A673 (cell line): ENCODE measurements around the gene PEX5. TPM values are rescaled to one million over a fixed set of nuclear protein-coding genes. Genes with fewer than 3 reads are reported as not detected.
"Not testable (repeated sequence)": the region's sequence is repeated elsewhere in the genome, so short reads cannot be mapped to it uniquely, and the experiment has no call there.

Experiments used
- BruUV-seq: library from RNA; stranded (reverse); fragments of 400-500 nt; replicated peaks from 2 replicates; lab custom pipeline; 2021; lab: Mats Ljungman, UMichigan
- CTCF ChIA-PET: fragments of 300-600 bp; sonication (Branson Sonifier 250); formaldehyde crosslinking; loops from one replicate; lab custom pipeline; 2022; ENCODE audit warnings: antibody characterized with exemption; lab: Charles Lee
- POLR2A ChIA-PET: fragments of 300-600 bp; sonication (Branson Sonifier 250); formaldehyde crosslinking; loops from one replicate; lab custom pipeline; 2022; ENCODE audit warnings: antibody characterized with exemption; ENCODE audit not compliant: low non-redundant PET; lab: Charles Lee
- DNase-seq: peaks from one replicate; pipeline ENCODE4 v3.0.0-alpha.2; 2015; ENCODE audit warnings: low spot score
- H3K27ac ChIP-seq: fragments of 200-600 bp; sonication (generic); 2 replicates; pipeline ENCODE4 v1.5.1; 2016; ENCODE audit warnings: mixed run types, low read depth, mild to moderate bottlenecking, mixed read lengths, antibody characterized with exemption, low read length; ENCODE audit not compliant: poor library complexity, severe bottlenecking
- H3K27me3 ChIP-seq: fragments of 200-600 bp; sonication (generic); replicated peaks from 2 replicates; pipeline ENCODE4 v1.6.1; 2017; ENCODE audit warnings: mixed run types, low read depth, mild to moderate bottlenecking, mixed read lengths, antibody characterized with exemption, low read length; ENCODE audit not compliant: insufficient read depth, poor library complexity
- H3K36me3 ChIP-seq: fragments of 200-600 bp; sonication (generic); 2 replicates; pipeline ENCODE4 v1.6.1; 2016; ENCODE audit warnings: mixed run types, mild to moderate bottlenecking, mixed read lengths, antibody characterized with exemption, low read length; ENCODE audit not compliant: insufficient read depth, poor library complexity, severe bottlenecking
- H3K4me1 ChIP-seq: fragments of 200-600 bp; sonication (generic); 2 replicates; pipeline ENCODE4 v1.6.1; 2017; ENCODE audit warnings: mixed run types, mild to moderate bottlenecking, mixed read lengths, antibody characterized with exemption, low read length; ENCODE audit not compliant: insufficient read depth, poor library complexity, severe bottlenecking
- H3K4me3 ChIP-seq: fragments of 200-600 bp; sonication (generic); 2 replicates; pipeline ENCODE4 v1.5.1; 2016; ENCODE audit warnings: low read depth, mixed run types, mild to moderate bottlenecking, mixed read lengths, low read length; ENCODE audit not compliant: poor library complexity, severe bottlenecking
- H3K9me3 ChIP-seq: fragments of 200-600 bp; sonication (generic); 2 replicates; pipeline ENCODE4 v1.6.1; 2016; ENCODE audit warnings: mixed run types, low read depth, mild to moderate bottlenecking, mixed read lengths, antibody characterized with exemption, low read length; ENCODE audit not compliant: poor library complexity, severe bottlenecking
- CTCF ChIP-seq: fragments of 300-800, 200-600 bp; sonication (generic); conservative IDR thresholded peaks from 2 replicates; pipeline ENCODE4 v1.5.1; 2017; ENCODE audit warnings: low read depth, mild to moderate bottlenecking, antibody characterized with exemption, low read length, moderate library complexity, mixed read lengths
- EZH2 ChIP-seq: fragments of 200-600 bp; sonication (generic); IDR thresholded peaks from 2 replicates; pipeline ENCODE4 v1.6.1; 2017; ENCODE audit warnings: borderline replicate concordance, low read depth, mild to moderate bottlenecking, mixed read lengths, antibody characterized with exemption, low read length; ENCODE audit not compliant: poor library complexity, severe bottlenecking
- intact Hi-C: fragments of 100-400 bp; cut with micrococcal nuclease; formaldehyde crosslinking; loops from one replicate; pipeline ENCODE4 v1.10.0; 2022; ENCODE audit not compliant: unreplicated experiment
- total RNA-seq: library from RNA; stranded (reverse); gene quantifications from 2 replicates; pipeline ENCODE4 v1.2.3, GENCODE V29; 2021

PEX5 gene
- total RNA-seq, 1 experiment from 2014 or later, result 36.9 TPM

DNA sequence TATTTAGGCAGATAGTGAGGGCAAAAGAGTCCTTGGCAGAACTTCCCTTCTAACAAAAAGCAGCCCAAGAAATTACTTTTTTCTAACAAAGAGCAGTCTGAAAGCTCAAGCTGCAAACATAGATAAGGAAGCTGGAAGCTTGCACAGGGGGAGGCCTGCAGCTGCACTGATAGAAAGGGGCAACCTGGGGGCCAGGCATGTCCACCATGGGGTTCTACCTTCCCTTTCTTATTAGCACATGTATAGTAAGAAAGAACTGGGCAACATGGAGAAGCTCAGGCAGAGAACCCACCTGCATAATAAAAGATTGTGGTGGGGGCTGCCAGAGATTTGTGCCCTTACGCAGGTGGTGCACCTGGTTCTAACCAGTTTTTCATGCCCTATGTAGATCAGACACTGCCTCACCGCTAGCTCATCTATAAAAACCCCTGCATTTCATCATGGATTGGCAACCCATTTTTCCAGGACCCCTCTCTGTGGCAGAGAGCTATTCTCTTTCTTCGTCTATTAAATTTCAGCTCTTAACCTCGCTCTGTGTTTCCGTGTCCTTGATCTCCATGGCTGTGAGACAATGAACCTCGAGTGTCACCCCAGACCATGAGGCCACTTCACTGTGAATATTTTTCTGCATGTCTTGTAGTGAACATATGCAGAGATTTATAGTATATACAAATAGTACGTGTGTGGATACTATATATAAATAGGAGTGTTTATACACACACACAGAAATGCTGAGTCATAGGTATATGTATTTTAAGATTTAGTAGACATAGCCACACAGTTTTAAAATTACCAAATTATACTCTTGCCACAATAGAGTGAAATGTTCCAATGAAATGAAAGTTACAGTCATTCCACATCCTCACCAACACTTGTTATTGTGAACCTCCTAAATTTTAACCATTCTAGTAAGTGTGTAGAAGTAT lies 53.0 kb downstream of the PEX5 start:
- ChIA-PET CTCF (no interaction called here), POLR2A (interaction anchor here (0.6 kb wide), 1 partner anchor 51 kb away, joined by 3 read pairs; no protein-coding TSS in a partner anchor)
- no TSS peak for BruUV-seq
- no peak for TF ChIP-seq EZH2
- no peak for TF ChIP-seq CTCF
- H3K9me3 ChIP-seq, result no peaks in the 10 kb centered on the region
- H3K36me3 ChIP-seq, result no peaks in the 10 kb centered on the region
- no peak overlapping the region for H3K27ac ChIP-seq
- DNase-seq, result no peak
- H3K4me3 ChIP-seq, result no peak overlapping the region
- no peaks in the 10 kb centered on the region for H3K4me1 ChIP-seq
- H3K27me3 ChIP-seq, result no peaks in the 10 kb centered on the region
- intact Hi-C loops, result no loop called here

GRCh38 chr12:7251328-7251996 lies 62.0 kb downstream of the PEX5 start:
- DNase-seq, H3K9me3 ChIP-seq, H3K27ac ChIP-seq, POLR2A ChIA-PET, H3K4me1 ChIP-seq, H3K4me3 ChIP-seq, CTCF ChIA-PET, BruUV-seq, H3K36me3 ChIP-seq, intact Hi-C loops, H3K27me3 ChIP-seq: not testable (repeated sequence)

DNA sequence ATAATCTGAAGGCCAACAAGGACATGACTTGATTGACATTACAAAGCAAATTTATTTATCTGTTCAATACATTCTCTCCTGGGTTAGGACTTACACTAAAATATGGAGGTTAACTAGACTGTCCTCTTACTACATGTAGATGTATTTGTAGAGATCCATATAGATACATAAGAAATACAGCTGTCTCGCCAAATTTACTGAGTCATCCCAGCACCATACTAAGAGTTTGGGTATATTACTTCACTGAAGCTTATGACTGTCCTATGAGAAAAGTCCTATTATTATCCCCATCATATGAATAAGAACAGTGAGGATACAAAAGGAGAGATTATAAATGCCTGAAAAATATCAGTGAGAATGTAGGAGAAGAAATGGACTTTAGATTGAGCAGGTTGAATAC lies 69.6 kb downstream of the PEX5 start:
- intact Hi-C loops, result no loop called here
- H3K36me3 ChIP-seq, result no peaks in the 10 kb centered on the region
- H3K9me3 ChIP-seq, result no peaks in the 10 kb centered on the region
- POLR2A ChIA-PET, result no interaction called here
- no peak for DNase-seq
- no peak overlapping the region for H3K4me3 ChIP-seq
- CTCF ChIA-PET, result no interaction called here
- H3K27ac ChIP-seq, result no peak overlapping the region
- H3K27me3 ChIP-seq, result no peaks in the 10 kb centered on the region
- no TSS peak for BruUV-seq
- TF ChIP-seq CTCF, result no peak
- TF ChIP-seq EZH2, result no peak
- no peaks in the 10 kb centered on the region for H3K4me1 ChIP-seq

Other genes with a start within 250 kb of the PEX5 start
- not detected in 2 replicates for gene RNU7-1, start 245.9 kb upstream of the PEX5 start, total RNA-seq
- gene C12orf57, start 245.7 kb upstream of the PEX5 start, total RNA-seq, result 226 and 260 TPM in 2 replicates
- 2.3 and 3.3 TPM in 2 replicates for gene PTPN6, start 238.3 kb upstream of the PEX5 start, total RNA-seq
- 340 and 351 TPM in 2 replicates for gene PHB2, start 219.0 kb upstream of the PEX5 start, total RNA-seq
- 83.0 and 92.3 TPM in 2 replicates for gene EMG1, start 218.8 kb upstream of the PEX5 start, total RNA-seq
- 56.6 and 60.2 TPM in 2 replicates for gene LPCAT3, start 171.2 kb upstream of the PEX5 start, total RNA-seq
- 1.9 and 3.1 TPM in 2 replicates for gene C1S, start 129.0 kb upstream of the PEX5 start, total RNA-seq
- gene C1R, start 97.2 kb upstream of the PEX5 start, total RNA-seq, result 10.9 and 15.0 TPM in 2 replicates
- gene C1RL, start 80.5 kb upstream of the PEX5 start, total RNA-seq, result 2.4 and 4.0 TPM in 2 replicates
- gene RBP5, start 60.8 kb upstream of the PEX5 start, total RNA-seq, result not detected in 2 replicates
- gene CLSTN3, start 59.3 kb upstream of the PEX5 start, total RNA-seq, result 10.7 and 12.1 TPM in 2 replicates
- not detected in 2 replicates for gene ACSM4, start 114.4 kb downstream of the PEX5 start, total RNA-seq